Fibroblast of pulmonary artery (primary cell): Measurements from ENCODE around the gene CHST10.

Source experiments
- DNase-seq: peaks from one replicate; pipeline ENCODE4 v3.0.0-alpha.2; 2010; ENCODE audit warnings: low read depth
- H3K4me3 ChIP-seq: replicated peaks from 2 replicates; pipeline ENCODE4 v1.5.1; 2011; ENCODE audit warnings: low read depth, mild to moderate bottlenecking, control low read depth, low read length, moderate library complexity
- CTCF ChIP-seq: IDR thresholded peaks from 2 replicates; pipeline ENCODE4 v1.5.1; 2011; ENCODE audit warnings: mild to moderate bottlenecking, control low read depth, low read length, inconsistent platforms; ENCODE audit errors: missing control alignments

The CHST10 gene

GRCh38 chr2:100424277-100424875 is 6.9 kb upstream of the CHST10 start:
- no peak overlapping the region for H3K4me3 ChIP-seq
- no peak for TF ChIP-seq CTCF
- DNase-seq: no peak

GRCh38 chr2:100423631-100424030 is 6.2 kb upstream of the CHST10 start:
- no peak for DNase-seq
- no peak overlapping the region for H3K4me3 ChIP-seq
- TF ChIP-seq CTCF: no peak

GRCh38 chr2:100422320-100423055 is 5.0 kb upstream of the CHST10 start:
- no peak overlapping the region for H3K4me3 ChIP-seq
- DNase-seq: peak; percentile 56
- peak; percentile 76 for TF ChIP-seq CTCF

GRCh38 chr2:100419915-100420314 is 2.4 kb upstream of the CHST10 start:
- TF ChIP-seq CTCF: no peak
- no peak for DNase-seq
- no peak overlapping the region for H3K4me3 ChIP-seq

GRCh38 chr2:100418406-100418962 is 1.0 kb upstream of the CHST10 start:
- DNase-seq: no peak
- no peak for TF ChIP-seq CTCF

GRCh38 chr2:100417711-100418124 is 250 bp upstream of the CHST10 start:
- DNase-seq: peak; percentile 23
- no peak for TF ChIP-seq CTCF
- H3K4me3 ChIP-seq: peak overlapping the region; percentile 73

More at GRCh38 chr2:100418406-100418962, 1.0 kb upstream of the CHST10 start:
- no peak overlapping the region for H3K4me3 ChIP-seq
